Measurements from ENCODE around the gene KCTD3. TPM values are rescaled to one million over a fixed set of nuclear protein-coding genes. Genes with fewer than 3 reads are reported as not detected.

KCTD3 gene
- total and polyA plus RNA-seq, 2 of the 13 experiments (the other 11 are each of a cell fraction or from before 2014, with no cell fraction given), result 49.8 to 68.1 TPM

GRCh38 chr1:215523906-215524305, 43.2 kb upstream of the KCTD3 start (continued):
- TF ChIP-seq AKNA (CRISPR knock-in tag; IDR thresholded peaks at IDR 0.05; ENCODE audit: borderline replicate concordance), result no peak
- TF ChIP-seq ZNF577 (CRISPR knock-in tag; IDR thresholded peaks at IDR 0.05; ENCODE audit: borderline replicate concordance, low read depth), result no peak
- no peak for TF ChIP-seq CHD2 (IDR thresholded peaks at IDR 0.05; ENCODE audit: low read depth, low read length)
- TF ChIP-seq ZNF558 (CRISPR knock-in tag; IDR thresholded peaks at IDR 0.05; ENCODE audit: borderline replicate concordance), result no peak
- TF ChIP-seq SNAPC5 (CRISPR knock-in tag; IDR thresholded peaks at IDR 0.05; ENCODE audit: borderline replicate concordance), result no peak
- TF ChIP-seq ZKSCAN8 (CRISPR knock-in tag; IDR thresholded peaks at IDR 0.05; ENCODE audit: borderline replicate concordance), result no peak
- no peak for TF ChIP-seq SKI (IDR thresholded peaks at IDR 0.05; ENCODE audit: partially characterized antibody)

All from HepG2 (cell line).